IMR-90 (cell line): ENCODE measurements around the gene TYW5. TPM values are rescaled to one million over a fixed set of nuclear protein-coding genes. Genes with fewer than 3 reads are reported as not detected.

ENCODE experiments used
- ATAC-seq: fragments of 200-7000 bp; cut with Tn5 transposase; 2 replicates; pipeline ENCODE4 v1.9.1; 2020; ENCODE audit warnings: low read depth, mild to moderate bottlenecking, moderate library complexity
- BruUV-seq: library from RNA; stranded (reverse); fragments of 400-500 nt; replicated peaks from 2 replicates; lab custom pipeline; 2021; lab: Mats Ljungman, UMichigan
- CTCF ChIA-PET: fragments of 300-600 bp; formaldehyde crosslinking; extraction: SDS; loops from one replicate; lab custom pipeline; 2021; ENCODE audit warnings: antibody characterized with exemption; lab: Yijun Ruan, JAX
- POLR2A ChIA-PET: fragments of 300-600 bp; sonication (Branson Sonifier 250); formaldehyde crosslinking; loops from one replicate; lab custom pipeline; 2022; ENCODE audit warnings: antibody characterized with exemption; ENCODE audit not compliant: unreplicated experiment; lab: Charles Lee
- DNase-seq: peaks from one replicate; pipeline ENCODE4 v3.0.0; 2013
- H2AFZ ChIP-seq: replicated peaks from 2 replicates; pipeline ENCODE3; 2013; ENCODE audit warnings: low read length, mild to moderate bottlenecking; ENCODE audit not compliant: poor library complexity
- H2AK5ac ChIP-seq: 2 replicates; pipeline ENCODE4 v1.6.1; 2013; ENCODE audit warnings: low read depth, low read length, inconsistent platforms
- H2AK9ac ChIP-seq: replicated peaks from 2 replicates; pipeline ENCODE3; 2013; ENCODE audit warnings: mild to moderate bottlenecking, low read depth, low read length, moderate library complexity; ENCODE audit not compliant: poor library complexity
- H2BK120ac ChIP-seq: 2 replicates; pipeline ENCODE4 v1.6.1; 2013; ENCODE audit warnings: low read depth, low read length, inconsistent platforms
- H2BK15ac ChIP-seq: 3 replicates; pipeline ENCODE4 v1.6.1; 2013; ENCODE audit warnings: low read depth, low read length, inconsistent platforms
- H2BK20ac ChIP-seq: 2 replicates; pipeline ENCODE4 v1.6.1; 2013; ENCODE audit warnings: low read depth, mild to moderate bottlenecking, inconsistent platforms, low read length, moderate library complexity
- H2BK5ac ChIP-seq: 2 replicates; pipeline ENCODE4 v1.6.1; 2013; ENCODE audit warnings: mild to moderate bottlenecking, low read depth, low read length, inconsistent platforms; ENCODE audit not compliant: poor library complexity, severe bottlenecking
- H3K14ac ChIP-seq: replicated peaks from 2 replicates; pipeline ENCODE4 v1.6.1; 2013; ENCODE audit warnings: low read depth, low read length, inconsistent platforms
- H3K18ac ChIP-seq: 2 replicates; pipeline ENCODE4 v1.6.1; 2013; ENCODE audit warnings: low read depth, low read length, control low read depth
- H3K23ac ChIP-seq: 2 replicates; pipeline ENCODE4 v1.6.1; 2013; ENCODE audit warnings: low read depth, low read length, inconsistent platforms
- H3K27ac ChIP-seq: 2 replicates; pipeline ENCODE4 v1.5.1; 2013; ENCODE audit warnings: mild to moderate bottlenecking, control low read depth, low read length; ENCODE audit not compliant: insufficient read depth
- H3K27me3 ChIP-seq: 2 replicates; pipeline ENCODE4 v1.6.1; 2013; ENCODE audit warnings: low read length; ENCODE audit not compliant: control insufficient read depth, insufficient read depth
- H3K36me3 ChIP-seq: 2 replicates; pipeline ENCODE4 v1.6.1; 2013; ENCODE audit warnings: low read length, mixed read lengths; ENCODE audit not compliant: control insufficient read depth, insufficient read depth
- H3K4ac ChIP-seq: 2 replicates; pipeline ENCODE4 v1.6.1; 2013; ENCODE audit warnings: low read depth, low read length, inconsistent platforms
- H3K4me1 ChIP-seq: 2 replicates; pipeline ENCODE4 v1.6.1; 2013; ENCODE audit warnings: low read length, mixed read lengths; ENCODE audit not compliant: control insufficient read depth, insufficient read depth
- H3K4me2 ChIP-seq: 2 replicates; pipeline ENCODE4 v1.6.1; 2013; ENCODE audit warnings: low read depth, mild to moderate bottlenecking, control low read depth, low read length, moderate library complexity
- H3K4me3 ChIP-seq: 2 replicates; pipeline ENCODE4 v1.5.1; 2013; ENCODE audit warnings: low read depth, mild to moderate bottlenecking, control low read depth, low read length, moderate library complexity; ENCODE audit not compliant: insufficient read depth
- H3K56ac ChIP-seq: 2 replicates; pipeline ENCODE4 v1.6.1; 2013; ENCODE audit warnings: low read length, inconsistent platforms; ENCODE audit not compliant: insufficient read depth; ENCODE audit errors: extremely low read depth
- H3K79me1 ChIP-seq, 2 experiments: 2 replicates each; pipeline ENCODE4 v1.6.1; 2013; ENCODE audit warnings: low read length in 2 of 2, inconsistent platforms in 1 of 2, low read depth in 1 of 2
- H3K9ac ChIP-seq: 2 replicates; pipeline ENCODE4 v1.6.1; 2013; ENCODE audit warnings: low read depth, low read length, control low read depth
- H3K9me1 ChIP-seq: 2 replicates; pipeline ENCODE4 v1.6.1; 2013; ENCODE audit warnings: low read length, inconsistent platforms; ENCODE audit not compliant: insufficient read depth
- H3K9me3 ChIP-seq: 2 replicates; pipeline ENCODE4 v1.6.1; 2013; ENCODE audit warnings: low read length; ENCODE audit not compliant: control insufficient read depth, insufficient read depth
- H4K20me1 ChIP-seq: 2 replicates; pipeline ENCODE4 v1.6.1; 2013; ENCODE audit warnings: low read length, inconsistent platforms; ENCODE audit not compliant: insufficient read depth
- H4K5ac ChIP-seq: 2 replicates; pipeline ENCODE4 v1.6.1; 2013; ENCODE audit warnings: mild to moderate bottlenecking, low read depth, low read length, control low read depth
- H4K8ac ChIP-seq, 2 experiments: 2 replicates each; pipeline ENCODE4 v1.6.1; 2013; ENCODE audit warnings: low read depth in 2 of 2, low read length in 2 of 2, control low read depth in 1 of 2, inconsistent platforms in 1 of 2
- H4K91ac ChIP-seq: 2 replicates; pipeline ENCODE4 v1.6.1; 2013; ENCODE audit warnings: low read depth, low read length, inconsistent platforms; ENCODE audit not compliant: insufficient read depth
- BHLHE40 ChIP-seq: fragments of 150-350 bp; IDR thresholded peaks from 2 replicates; pipeline ENCODE4 v1.6.1; 2016; ENCODE audit warnings: mild to moderate bottlenecking, low read depth, low read length
- WGBS, 2 experiments: methylation state at CpG; one replicate each; pipeline versions ENCODE4 v1.1.5 to v1.1.7; 2013; ENCODE audit warnings: missing lambda C conversion rate in 2 of 2; ENCODE audit not compliant: insufficient read length in 1 of 2; ENCODE audit errors: extremely low coverage in 2 of 2; 5-methylcytosine and 5-hydroxymethylcytosine counted together
- dilution Hi-C: fragments of 300-500 bp; cut with HindIII; formaldehyde crosslinking; loops from one replicate; pipeline ENCODE4 v1.14.3; 2018; ENCODE audit warnings: low sequenced_read_pairs; ENCODE audit not compliant: unreplicated experiment
- in situ Hi-C: fragments of 300-500 bp; cut with MboI; formaldehyde crosslinking; loops from 3 replicates; pipeline ENCODE4 v1.14.3; 2019; ENCODE audit warnings: low sequenced_read_pairs, inconsistent platforms, mixed read lengths
- intact Hi-C: fragments of 100-400 bp; cut with micrococcal nuclease; formaldehyde crosslinking; loops from 2 replicates; pipeline ENCODE4 v1.10.0; 2022
- polyA plus RNA-seq, 3 experiments: library from polyadenylated mRNA; depleted of rRNA; stranded (reverse); fragments of >200 nt; gene quantifications; 2 replicates each; pipeline ENCODE4 v1.2.3, GENCODE V29; 2012; ENCODE audit warnings: low replicate concordance in 1 of 3
- total RNA-seq: library from RNA; depleted of rRNA; stranded (reverse); fragments of >200 nt; gene quantifications from 2 replicates; pipeline ENCODE4 v1.2.3, GENCODE V29; 2012
- TF ChIP-seq, protein P1 (sequence below): conservative IDR thresholded peaks from 2 replicates; pipeline ENCODE4 v1.5.1; 2012; ENCODE audit warnings: mild to moderate bottlenecking, low read depth, low read length, improper control_type of control experiment

The TYW5 gene
- total and polyA plus RNA-seq, 2 of the 4 experiments (the other 2 are of a cell fraction): 3.8 to 4.0 TPM

GRCh38 chr2:199989822-199990221, 34.5 kb upstream of the TYW5 start:
- Histone ChIP-seq H3K27ac (no peak overlapping the region), H3K9ac (no peak overlapping the region), H3K18ac (no peak overlapping the region), H2AK9ac (no peak overlapping the region), H3K9me1 (no peaks in the 10 kb centered on the region), H2AK5ac (no peak overlapping the region), H4K8ac (no peak overlapping the region), H2BK20ac (no peak overlapping the region), H3K14ac (no peak overlapping the region), H3K79me1 (no peaks in the 10 kb centered on the region), H2BK120ac (no peak overlapping the region), H3K4me2 (no peak overlapping the region), H2BK15ac (no peak overlapping the region), H4K20me1 (no peaks in the 10 kb centered on the region), H3K4me3 (no peak overlapping the region), H3K56ac (no peak overlapping the region), H4K91ac (no peak overlapping the region), H3K4ac (no peak overlapping the region), H4K5ac (no peak overlapping the region), H3K4me1 (peaks cover 8% of the 10 kb centered on the region; the same call in 1 of the 2 replicates), H2AFZ (no peak overlapping the region), H3K27me3 (no peaks in the 10 kb centered on the region), H3K9me3 (no peaks in the 10 kb centered on the region), H3K23ac (no peak overlapping the region), H2BK5ac (no peak overlapping the region), H3K36me3 (no peaks in the 10 kb centered on the region)
- BruUV-seq: no TSS peak
- dilution Hi-C loops (no loop called here), intact Hi-C loops (loop anchor here (10.0 kb wide), 1 partner anchor 165 kb away; no protein-coding TSS in a partner anchor), in situ Hi-C loops (loop anchor here (10.0 kb wide), 1 partner anchor 315 kb away; the partner anchor contains the start of gene SPATS2L)
- ChIA-PET POLR2A (no interaction called here), CTCF (no interaction called here)
- no peak for ATAC-seq
- TF ChIP-seq BHLHE40: no peak
- TF ChIP-seq, protein P1, sequence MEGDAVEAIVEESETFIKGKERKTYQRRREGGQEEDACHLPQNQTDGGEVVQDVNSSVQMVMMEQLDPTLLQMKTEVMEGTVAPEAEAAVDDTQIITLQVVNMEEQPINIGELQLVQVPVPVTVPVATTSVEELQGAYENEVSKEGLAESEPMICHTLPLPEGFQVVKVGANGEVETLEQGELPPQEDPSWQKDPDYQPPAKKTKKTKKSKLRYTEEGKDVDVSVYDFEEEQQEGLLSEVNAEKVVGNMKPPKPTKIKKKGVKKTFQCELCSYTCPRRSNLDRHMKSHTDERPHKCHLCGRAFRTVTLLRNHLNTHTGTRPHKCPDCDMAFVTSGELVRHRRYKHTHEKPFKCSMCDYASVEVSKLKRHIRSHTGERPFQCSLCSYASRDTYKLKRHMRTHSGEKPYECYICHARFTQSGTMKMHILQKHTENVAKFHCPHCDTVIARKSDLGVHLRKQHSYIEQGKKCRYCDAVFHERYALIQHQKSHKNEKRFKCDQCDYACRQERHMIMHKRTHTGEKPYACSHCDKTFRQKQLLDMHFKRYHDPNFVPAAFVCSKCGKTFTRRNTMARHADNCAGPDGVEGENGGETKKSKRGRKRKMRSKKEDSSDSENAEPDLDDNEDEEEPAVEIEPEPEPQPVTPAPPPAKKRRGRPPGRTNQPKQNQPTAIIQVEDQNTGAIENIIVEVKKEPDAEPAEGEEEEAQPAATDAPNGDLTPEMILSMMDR: no peak
- peak; percentile 48 for DNase-seq
- WGBS, 2 experiments: no CpG with 5 or more reads among the region's 5 CpGs
